ENCODE results near the gene NRSN2.

NRSN2 gene

GRCh38 chr20:363319-364078 is 16.6 kb downstream of the NRSN2 start:
- no peak for TF ChIP-seq BHLHE40 (IDR thresholded peaks at IDR 0.05; ENCODE audit: borderline replicate concordance)
- no peak for TF ChIP-seq ELF4 (IDR thresholded peaks at IDR 0.05)
- no peak for TF ChIP-seq FOXK2 (IDR thresholded peaks at IDR 0.05)
- TF ChIP-seq NFRKB (IDR thresholded peaks at IDR 0.05) = no peak
- no peak for TF ChIP-seq L3MBTL2 (conservative IDR thresholded peaks at IDR 0.05)
- no peak for TF ChIP-seq FOXA1 (IDR thresholded peaks at IDR 0.05)
- no peak for TF ChIP-seq ZNF384 (IDR thresholded peaks at IDR 0.05)
- TF ChIP-seq TARDBP (IDR thresholded peaks at IDR 0.05) = no peak
- ChIA-PET POLR2A (interaction anchor here (1.2 kb wide), 1 partner anchor 10 kb away, joined by 3 read pairs; no protein-coding TSS in a partner anchor), CTCF (interaction anchor here (2.0 kb wide), 1 partner anchor 10 kb away, joined by 6 read pairs; no protein-coding TSS in a partner anchor)
- no peak for DNase-seq (ENCODE audit: extremely low spot score)

DNA sequence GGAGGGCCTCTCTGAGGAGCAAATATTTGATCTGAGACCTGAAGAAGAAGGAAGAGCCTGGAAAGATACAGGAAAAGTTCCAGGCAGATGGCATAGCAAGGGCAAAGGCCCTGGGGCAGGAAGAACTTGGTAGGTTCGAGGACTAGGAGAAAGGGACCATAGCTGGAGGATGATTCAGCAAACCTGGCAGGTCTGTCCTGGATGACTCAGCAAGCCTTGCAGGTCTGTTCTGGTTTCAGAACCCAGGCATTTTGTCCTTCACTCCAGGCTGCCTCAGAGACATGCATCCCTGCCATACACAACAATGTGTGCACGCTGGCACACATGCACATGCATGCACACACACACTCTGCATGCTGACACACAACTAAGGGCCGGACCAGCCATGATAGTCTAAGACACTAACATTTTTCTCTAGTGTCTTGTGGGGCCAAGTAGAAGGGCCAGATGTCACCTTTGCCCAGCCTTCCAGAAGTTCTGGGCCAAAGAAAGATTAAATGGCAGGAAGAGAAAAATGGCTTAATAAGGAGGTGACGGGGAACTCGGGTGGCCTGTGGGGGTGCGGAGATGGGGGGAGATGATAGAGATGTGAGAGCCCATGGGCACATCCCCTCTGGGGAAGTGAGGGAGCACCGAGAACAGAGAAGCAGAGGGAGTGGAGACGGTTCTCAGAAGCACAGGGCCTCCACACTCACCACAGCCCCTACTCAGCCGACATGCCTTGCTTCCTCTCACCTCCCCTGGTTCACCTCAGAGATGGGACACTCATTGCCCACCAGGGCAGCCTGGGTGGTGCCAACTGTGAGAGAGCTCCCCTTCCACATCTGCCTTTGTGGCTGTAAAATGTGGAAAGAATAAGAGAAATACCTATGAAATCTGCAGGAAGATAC is 18.2 kb downstream of the NRSN2 start:
- no peak for TF ChIP-seq ZNF384 (IDR thresholded peaks at IDR 0.05)
- TF ChIP-seq SP1 (IDR thresholded peaks at IDR 0.05) = no peak
- no peak for TF ChIP-seq FOXM1 (IDR thresholded peaks at IDR 0.05; ENCODE audit: borderline replicate concordance)
- TF ChIP-seq FOXA1 (IDR thresholded peaks at IDR 0.05) = no peak
- no peak for TF ChIP-seq ELF4 (IDR thresholded peaks at IDR 0.05)
- TF ChIP-seq NFRKB (IDR thresholded peaks at IDR 0.05) = no peak
- no peak for TF ChIP-seq CTBP1 (IDR thresholded peaks at IDR 0.05; ENCODE audit: borderline replicate concordance)
- TF ChIP-seq BHLHE40 (IDR thresholded peaks at IDR 0.05; ENCODE audit: borderline replicate concordance) = no peak
- no peak for TF ChIP-seq TARDBP (IDR thresholded peaks at IDR 0.05)
- no peak for TF ChIP-seq L3MBTL2 (conservative IDR thresholded peaks at IDR 0.05)
- no peak for DNase-seq (ENCODE audit: extremely low spot score)
- ChIA-PET CTCF (interaction anchor here (0.6 kb wide), 1 partner anchor 123 kb away, joined by 4 read pairs; no protein-coding TSS in a partner anchor), POLR2A (no interaction called here)

DNA sequence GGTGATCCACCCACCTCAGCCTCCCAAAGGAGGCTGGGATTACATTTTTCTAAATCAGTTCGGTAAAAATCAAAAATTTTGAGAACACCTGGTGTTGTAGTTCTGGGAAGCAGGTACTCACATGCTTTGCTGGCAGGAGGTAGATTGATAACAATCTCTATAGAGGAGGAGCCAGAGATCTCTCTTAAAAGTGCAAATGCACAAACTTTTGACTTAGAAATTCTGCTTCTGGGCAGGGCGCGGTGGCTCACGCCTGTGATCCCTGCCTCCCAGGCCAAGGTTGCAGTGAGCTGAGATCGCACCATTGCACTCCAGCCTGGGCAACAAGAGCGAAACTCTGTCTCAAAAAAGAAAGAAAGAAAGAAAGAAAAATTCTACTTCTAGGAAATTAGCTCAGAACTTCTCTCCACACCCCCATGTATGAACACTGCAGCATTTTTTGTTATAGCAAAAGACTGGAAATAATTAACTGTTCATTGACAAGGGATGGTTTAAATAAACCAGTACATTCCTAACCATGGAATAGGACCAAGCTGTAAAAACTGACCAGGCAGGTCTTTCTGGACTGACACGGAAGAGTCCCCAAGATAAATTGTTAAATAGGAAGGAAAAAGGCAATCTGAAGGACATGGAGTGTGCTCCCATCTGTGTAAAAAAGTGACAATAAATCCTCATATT is 19.3 kb downstream of the NRSN2 start:
- TF ChIP-seq HDGF (IDR thresholded peaks at IDR 0.05; ENCODE audit: borderline replicate concordance) (no peak), ARNT (IDR thresholded peaks at IDR 0.05) (no peak), SP1 (IDR thresholded peaks at IDR 0.05) (no peak), FOXA1 (IDR thresholded peaks at IDR 0.05) (no peak), CTBP1 (IDR thresholded peaks at IDR 0.05; ENCODE audit: borderline replicate concordance) (no peak), SUZ12 (IDR thresholded peaks at IDR 0.05) (no peak), NFRKB (IDR thresholded peaks at IDR 0.05) (no peak), BHLHE40 (IDR thresholded peaks at IDR 0.05; ENCODE audit: borderline replicate concordance) (no peak), TARDBP (IDR thresholded peaks at IDR 0.05) (no peak), L3MBTL2 (conservative IDR thresholded peaks at IDR 0.05) (no peak), ZNF384 (IDR thresholded peaks at IDR 0.05) (no peak), FOXK2 (IDR thresholded peaks at IDR 0.05) (no peak), LEF1 (IDR thresholded peaks at IDR 0.05; ENCODE audit: borderline replicate concordance) (no peak), PKNOX1 (IDR thresholded peaks at IDR 0.05) (no peak), ELF4 (IDR thresholded peaks at IDR 0.05) (no peak), FOXM1 (IDR thresholded peaks at IDR 0.05; ENCODE audit: borderline replicate concordance) (no peak)
- DNase-seq (ENCODE audit: extremely low spot score) = no peak
- ChIA-PET CTCF (interaction anchor here (0.6 to 1.3 kb wide), 2 partner anchors 8 to 122 kb away, joined by 4 read pairs; no protein-coding TSS in a partner anchor), POLR2A (no interaction called here)

DNA sequence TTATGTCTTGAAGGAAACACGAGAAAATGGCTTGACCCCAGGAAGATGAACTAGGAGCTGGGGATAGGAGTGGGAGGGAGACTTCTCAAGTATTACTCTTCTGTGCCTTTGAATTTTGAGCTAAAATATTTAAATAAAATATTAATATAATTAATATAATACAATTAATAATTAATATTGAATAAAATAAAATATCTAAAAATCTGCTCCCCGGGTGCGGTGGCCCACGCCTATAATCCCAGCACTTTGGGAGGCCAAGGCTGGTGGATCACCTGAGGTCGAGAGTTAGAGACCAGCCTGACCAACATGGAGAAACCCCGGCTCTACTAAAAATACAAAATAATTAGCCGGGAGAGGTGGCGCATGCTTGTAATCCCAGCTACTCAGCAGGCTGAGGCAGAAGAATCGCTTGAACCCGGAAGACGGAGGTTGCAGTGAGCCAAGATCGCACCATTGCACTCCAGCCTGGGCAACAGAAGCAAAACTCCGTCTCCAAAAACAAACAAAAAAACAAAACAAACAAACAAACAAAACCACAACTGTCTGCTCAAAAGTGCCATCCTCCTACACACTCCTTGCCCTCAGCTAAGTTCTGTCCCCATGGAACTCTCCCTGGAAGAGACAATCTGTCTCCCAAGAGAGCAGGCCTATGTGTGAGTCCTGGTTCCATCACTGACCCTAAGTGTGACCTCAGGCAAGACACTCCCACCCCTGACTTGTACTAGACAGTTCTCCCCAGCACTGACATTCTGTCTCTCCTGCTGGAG is 20.0 kb downstream of the NRSN2 start:
- CTCF ChIA-PET = interaction anchor here (1.3 kb wide), 1 partner anchor 8 kb away, joined by 4 read pairs; no protein-coding TSS in a partner anchor
- POLR2A ChIA-PET = no interaction called here
- TF ChIP-seq FOXM1 (IDR thresholded peaks at IDR 0.05; ENCODE audit: borderline replicate concordance) (no peak), ZNF384 (IDR thresholded peaks at IDR 0.05) (no peak), TARDBP (IDR thresholded peaks at IDR 0.05) (no peak), NFRKB (IDR thresholded peaks at IDR 0.05) (no peak), FOXK2 (IDR thresholded peaks at IDR 0.05) (no peak)
- no peak for DNase-seq (ENCODE audit: extremely low spot score)

DNA sequence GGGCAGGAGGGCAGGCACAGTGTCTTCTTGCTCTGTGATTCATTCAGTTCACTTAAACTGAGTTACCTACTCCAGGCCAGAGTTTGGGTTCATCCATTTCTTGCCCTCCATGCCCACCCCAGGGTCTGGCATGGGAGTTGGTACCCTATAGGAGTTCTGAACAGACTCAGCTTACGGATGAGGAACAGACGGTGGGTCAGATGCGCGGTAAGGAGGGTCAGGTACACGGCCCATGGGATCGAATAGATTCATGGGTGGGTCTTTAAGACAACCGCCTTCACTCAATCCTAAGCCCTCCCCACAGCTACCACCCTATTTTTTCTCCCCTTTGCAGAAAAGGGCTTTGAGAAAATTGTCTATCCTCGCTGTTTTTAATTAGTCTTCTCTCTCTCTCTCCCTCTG is 20.6 kb downstream of the NRSN2 start:
- CTCF ChIA-PET = no interaction called here
- POLR2A ChIA-PET = no interaction called here
- DNase-seq (ENCODE audit: extremely low spot score) = no peak
- TF ChIP-seq BHLHE40 (IDR thresholded peaks at IDR 0.05; ENCODE audit: borderline replicate concordance) (no peak), SP1 (IDR thresholded peaks at IDR 0.05) (no peak), CTBP1 (IDR thresholded peaks at IDR 0.05; ENCODE audit: borderline replicate concordance) (no peak), SUZ12 (IDR thresholded peaks at IDR 0.05) (no peak), FOXK2 (IDR thresholded peaks at IDR 0.05) (no peak), PKNOX1 (IDR thresholded peaks at IDR 0.05) (no peak), LEF1 (IDR thresholded peaks at IDR 0.05; ENCODE audit: borderline replicate concordance) (no peak), TARDBP (IDR thresholded peaks at IDR 0.05) (no peak), ELF4 (IDR thresholded peaks at IDR 0.05) (no peak), ZNF384 (IDR thresholded peaks at IDR 0.05) (no peak)

Measured in HEK293T (cell line).